GM12878 (cell line): ENCODE measurements around the gene GNG12. TPM values are rescaled to one million over a fixed set of nuclear protein-coding genes. Genes with fewer than 3 reads are reported as not detected.

Experiments used
- ATAC-seq: fragments of 200-7000 bp; cut with Tn5 transposase; 3 replicates; pipeline ENCODE4 v1.9.1; 2020; ENCODE audit warnings: mild to moderate bottlenecking, moderate library complexity
- BruUV-seq: library from RNA; stranded (reverse); fragments of 400-500 nt; replicated peaks from 2 replicates; lab custom pipeline; 2021; lab: Mats Ljungman, UMichigan
- CTCF ChIA-PET: fragments of 300-600 bp; sonication (Branson Sonifier 250); formaldehyde crosslinking; extraction: SDS; loops from one replicate; lab custom pipeline; 2021; ENCODE audit warnings: inconsistent platforms; lab: Yijun Ruan, JAX
- POLR2A ChIA-PET: fragments of 350-600 bp; formaldehyde crosslinking; extraction: SDS; loops from one replicate; lab custom pipeline; 2021; ENCODE audit warnings: inconsistent platforms; lab: Charles Lee
- RAD21 ChIA-PET: fragments of 300-600 bp; sonication (Branson Sonifier 250); formaldehyde crosslinking; loops from one replicate; lab custom pipeline; 2023; ENCODE audit warnings: antibody characterized with exemption; ENCODE audit not compliant: unreplicated experiment; lab: Charles Lee
- SMC1A ChIA-PET: fragments of 300-600 bp; sonication (Branson Sonifier 250); formaldehyde crosslinking; loops from one replicate; lab custom pipeline; 2023; ENCODE audit not compliant: unreplicated experiment, uncharacterized antibody; lab: Charles Lee
- DNase-seq: peaks from one replicate; pipeline ENCODE4 v3.0.0-alpha.2; 2011; ENCODE audit warnings: low read depth, low spot score
- FAIRE-seq: peaks from 3 replicates; lab custom pipeline; 2011; peaks lifted over from hg19 to GRCh38; lab: Jason Lieb, UNC
- H2AFZ ChIP-seq: 2 replicates; pipeline ENCODE4 v1.6.0; 2011; ENCODE audit warnings: low read depth, low read length, control low read depth; ENCODE audit not compliant: control insufficient read depth
- H3K27ac ChIP-seq: 2 replicates; pipeline ENCODE4 v1.5.1; 2011; ENCODE audit warnings: control low read depth; ENCODE audit not compliant: control insufficient read depth, insufficient read depth
- H3K27me3 ChIP-seq, 2 experiments: replicated peaks in 1 of 2; 2 replicates each; pipeline versions ENCODE4 v1.6.0 to v1.6.1; 2011; ENCODE audit warnings: low read length in 1 of 2; ENCODE audit not compliant: control insufficient read depth in 2 of 2, insufficient read depth in 2 of 2
- H3K36me3 ChIP-seq, 2 experiments: 2 replicates each; pipeline ENCODE4 v1.5.1; 2011; ENCODE audit warnings: low read length in 1 of 2; ENCODE audit not compliant: control insufficient read depth in 2 of 2, insufficient read depth in 2 of 2
- H3K4me1 ChIP-seq: 2 replicates; pipeline ENCODE4 v1.6.1; 2011; ENCODE audit warnings: mild to moderate bottlenecking, low read length, moderate library complexity, mixed read lengths; ENCODE audit not compliant: control insufficient read depth, insufficient read depth
- H3K4me2 ChIP-seq: 2 replicates; pipeline ENCODE4 v1.6.0; 2011; ENCODE audit warnings: control low read depth; ENCODE audit not compliant: control insufficient read depth, insufficient read depth
- H3K4me3 ChIP-seq: fragments of 200-600 bp; sonication (generic); 2 replicates; pipeline ENCODE4 v1.5.1; 2016
- H3K79me2 ChIP-seq: 2 replicates; pipeline ENCODE4 v1.6.0; 2011; ENCODE audit warnings: low read length; ENCODE audit not compliant: control insufficient read depth, insufficient read depth
- H3K9ac ChIP-seq: 2 replicates; pipeline ENCODE4 v1.8.0; 2011; ENCODE audit warnings: low read length, control low read depth, mixed read lengths; ENCODE audit not compliant: control insufficient read depth, insufficient read depth
- H3K9me3 ChIP-seq: replicated peaks from 3 replicates; pipeline ENCODE4 v1.5.1; 2011; ENCODE audit warnings: mild to moderate bottlenecking, low read length; ENCODE audit not compliant: control insufficient read depth, insufficient read depth
- H4K20me1 ChIP-seq: 2 replicates; pipeline ENCODE4 v1.6.0; 2011; ENCODE audit not compliant: control insufficient read depth, insufficient read depth
- CBFB ChIP-seq: IDR thresholded peaks from 2 replicates; pipeline ENCODE4 v1.6.1; 2016; ENCODE audit warnings: antibody characterized with exemption, low read depth
- CREB1 ChIP-seq: IDR thresholded peaks from 2 replicates; pipeline ENCODE4 v1.6.1; 2012; ENCODE audit warnings: low read depth, mild to moderate bottlenecking, inconsistent platforms
- CTCF ChIP-seq, 3 experiments: IDR thresholded peaks in 2 of 3; conservative IDR thresholded peaks in 1 of 3; 2 replicates each; pipeline ENCODE4 v1.5.1; 2011; ENCODE audit warnings: low read depth in 3 of 3, low read length in 3 of 3, mild to moderate bottlenecking in 3 of 3, control low read depth in 2 of 3, moderate library complexity in 2 of 3, inconsistent platforms in 1 of 3, mixed read lengths in 1 of 3; ENCODE audit not compliant: control insufficient read depth in 2 of 3, insufficient read depth in 1 of 3; ENCODE audit errors: extremely low read depth in 1 of 3
- GATAD2B ChIP-seq: fragments of 450-650 bp; conservative IDR thresholded peaks from 2 replicates; pipeline ENCODE4 v1.6.1; 2017; ENCODE audit warnings: low read depth, mild to moderate bottlenecking, moderate library complexity
- MYB ChIP-seq: fragments of 150-350 bp; IDR thresholded peaks from 2 replicates; pipeline ENCODE4 v1.6.1; 2014; ENCODE audit warnings: mild to moderate bottlenecking, low read depth, low read length, borderline replicate concordance
- MYC ChIP-seq: IDR thresholded peaks from 2 replicates; pipeline ENCODE4 v1.6.1; 2011; ENCODE audit warnings: mild to moderate bottlenecking, low read length, moderate library complexity, inconsistent platforms; ENCODE audit not compliant: insufficient read depth, insufficient replicate concordance, insufficient read length, severe bottlenecking
- NFXL1 ChIP-seq: fragments of 450-650 bp; IDR thresholded peaks from 2 replicates; pipeline ENCODE4 v1.6.1; 2017; ENCODE audit warnings: antibody characterized with exemption, mild to moderate bottlenecking, borderline replicate concordance
- PAX8 ChIP-seq: fragments of 450-650 bp; IDR thresholded peaks from 2 replicates; pipeline ENCODE4 v1.6.1; 2017; ENCODE audit warnings: mild to moderate bottlenecking, moderate library complexity
- SREBF2 ChIP-seq: IDR thresholded peaks from 2 replicates; pipeline ENCODE4 v1.6.1; 2012; ENCODE audit warnings: mild to moderate bottlenecking, low read length
- ZBTB33 ChIP-seq: fragments of 450-650 bp; IDR thresholded peaks from 2 replicates; pipeline ENCODE4 v1.6.1; 2017; ENCODE audit warnings: mild to moderate bottlenecking
- ZNF207 ChIP-seq: fragments of 450-650 bp; IDR thresholded peaks from 2 replicates; pipeline ENCODE4 v1.6.1; 2014; ENCODE audit warnings: antibody characterized with exemption, mild to moderate bottlenecking, borderline replicate concordance
- ZNF592 ChIP-seq: fragments of 450-650 bp; IDR thresholded peaks from 2 replicates; pipeline ENCODE4 v1.6.1; 2017; ENCODE audit warnings: mild to moderate bottlenecking, moderate library complexity
- WGBS: methylation state at CpG from one replicate; pipeline ENCODE4 v1.1.6; 2016; ENCODE audit warnings: low lambda C conversion rate; ENCODE audit not compliant: insufficient replicate concordance, insufficient coverage; ENCODE audit errors: missing lambda C conversion rate; 5-methylcytosine and 5-hydroxymethylcytosine counted together
- in situ Hi-C: fragments of 300-500 bp; cut with MboI; formaldehyde crosslinking; loops from 9 replicates; pipeline ENCODE4 v1.14.3; 2018; ENCODE audit warnings: mixed read lengths
- intact Hi-C: fragments of 100-400 bp; cut with micrococcal nuclease; formaldehyde crosslinking; loops from one replicate; pipeline ENCODE4 v1.14.2; 2022; ENCODE audit not compliant: unreplicated experiment
- polyA plus RNA-seq, 11 experiments: library from polyadenylated mRNA; depleted of rRNA in 4 of 11; unstranded in 6 of 11; stranded (reverse) in 5 of 11; fragments of >200 nt; fragmentation: Nextera tagmentation in 4 of 11; fragmentation: Illumina TruSeq in 1 of 11; extraction: Ambion mirVana in 4 of 11; extraction: Trizol in 1 of 11; gene quantifications; 1 replicate in 1 of 11; 2 replicates in 10 of 11; pipeline versions ENCODE4 v1.2.1 to v1.2.3, GENCODE V29; 2011 to 2016; ENCODE audit warnings: inconsistent platforms in 2 of 11, missing spikeins in 2 of 11, low read depth in 1 of 11
- total RNA-seq, 4 experiments: library from RNA; depleted of rRNA in 3 of 4; stranded (reverse); fragments of >200 nt in 3 of 4; fragmentation: Illumina TruSeq in 1 of 4; extraction: Trizol in 1 of 4; gene quantifications; 2 replicates each; pipeline versions ENCODE4 v1.2.1 to v1.2.3, GENCODE V29; 2013 to 2021

GNG12 gene
- total and polyA plus RNA-seq, 10 of the 15 experiments (the other 5 are each of a cell fraction or from before 2014, with no cell fraction given) = 0.22 to 32.8 (median 0.35) TPM

GRCh38 chr1:67755160-67755559, 78.1 kb downstream of the GNG12 start (continued):
- TF ChIP-seq ZNF592 = 0 out of 2 replicates have a peak, but pooled peaks have one; percentile 38

- in situ Hi-C loops (loop anchor here (10.0 kb wide), 1 partner anchor 420 kb away; no protein-coding TSS in a partner anchor), intact Hi-C loops (no loop called here)
- ChIA-PET CTCF (interaction anchor here (0.6 to 10.8 kb wide), 13 partner anchors 12 to 217 kb away, joined by 3 to 213 read pairs (median 4); no protein-coding TSS in a partner anchor), RAD21 (interaction anchor here (0.7 to 12.6 kb wide), 14 partner anchors 12 to 222 kb away, joined by 3 to 225 read pairs (median 3); partner anchors contain the start of gene GADD45A), SMC1A (interaction anchor here (0.8 to 14.1 kb wide), 22 partner anchors 11 to 322 kb away, joined by 3 to 227 read pairs (median 4); partner anchors contain the start of gene GADD45A), POLR2A (interaction anchor here (0.6 to 6.2 kb wide), 10 partner anchors 12 to 198 kb away, joined by 3 to 30 read pairs (median 4); partner anchors contain the start of gene GADD45A)
- Histone ChIP-seq H3K9me3 (no peaks in the 10 kb centered on the region), H3K36me3 (no peaks in the 10 kb centered on the region), H4K20me1 (no peaks in the 10 kb centered on the region), H2AFZ (no peak overlapping the region), H3K79me2 (no peaks in the 10 kb centered on the region), H3K4me1 (peaks cover 32% of the 10 kb centered on the region), H3K9ac (no peak overlapping the region), H3K27ac (no peak overlapping the region), H3K4me2 (no peak overlapping the region), H3K27me3 (no peaks in the 10 kb centered on the region), H3K4me3 (no peak overlapping the region)
- no TSS peak for BruUV-seq
- FAIRE-seq (no peak), ATAC-seq (no peak), DNase-seq (no peak)
- 91% methylated on average over 4 of the region's 4 CpGs for WGBS
- TF ChIP-seq MYC (no peak), CTCF (IDR thresholded peaks at IDR 0.05 in 2 of 3, conservative IDR thresholded peaks at IDR 0.05 in 1 of 3; ENCODE audit: control insufficient read depth in 2 of 3, extremely low read depth in 1 of 3, insufficient read depth in 1 of 3, low read depth in 3 of 3, low read length in 3 of 3) (no peak), NFXL1 (no peak), PAX8 (no peak), GATAD2B (no peak), CBFB (no peak), SREBF2 (no peak), ZBTB33 (no peak), ZNF207 (no peak), CREB1 (no peak), MYB (no peak)
These were observed 78.7 kb downstream of the GNG12 start for GRCh38 chr1:67754526-67754920.
